Measurements from ENCODE around the gene ZW10.

ZW10 gene

GRCh38 chr11:113689768-113690618 lies 83.5 kb downstream of the ZW10 start:
- H3K79me2 ChIP-seq (ENCODE audit: low read length): no peaks in the 10 kb centered on the region
- no peaks in the 10 kb centered on the region for H3K36me3 ChIP-seq (replicated peaks; ENCODE audit: low read depth, low read length)
- H3K4me1 ChIP-seq (ENCODE audit: low read length): peaks cover 11% of the 10 kb centered on the region
- H3K9ac ChIP-seq (ENCODE audit: low read length): no peak overlapping the region
- no peak overlapping the region for H3K4me2 ChIP-seq (ENCODE audit: low read length)
- TF ChIP-seq CTCF (IDR thresholded peaks at IDR 0.05; ENCODE audit: low read depth, low read length) (no peak), EZH2phosphoT487 (IDR thresholded peaks at IDR 0.05; ENCODE audit: low read depth) (no peak)
- no peak overlapping the region for H2AFZ ChIP-seq (ENCODE audit: low read depth, low read length)
- no peak overlapping the region for H3K27ac ChIP-seq (ENCODE audit: low read length)
- H4K20me1 ChIP-seq (ENCODE audit: insufficient read depth, low read length): no peaks in the 10 kb centered on the region
- no peak overlapping the region for H3K4me3 ChIP-seq (ENCODE audit: low read length)
- H3K9me3 ChIP-seq (ENCODE audit: insufficient read depth, low read length): no peaks in the 10 kb centered on the region
- no peaks in the 10 kb centered on the region for H3K27me3 ChIP-seq (ENCODE audit: low read depth, low read length)

- TF ChIP-seq CTCF (IDR thresholded peaks at IDR 0.05; ENCODE audit: low read depth, low read length) (no peak), EZH2phosphoT487 (IDR thresholded peaks at IDR 0.05; ENCODE audit: low read depth) (no peak)
- Histone ChIP-seq H3K4me1 (ENCODE audit: low read length) (peaks cover 11% of the 10 kb centered on the region), H3K79me2 (ENCODE audit: low read length) (no peaks in the 10 kb centered on the region), H3K4me3 (ENCODE audit: low read length) (no peak overlapping the region), H3K9me3 (ENCODE audit: insufficient read depth, low read length) (no peaks in the 10 kb centered on the region), H3K36me3 (replicated peaks; ENCODE audit: low read depth, low read length) (no peaks in the 10 kb centered on the region), H4K20me1 (ENCODE audit: insufficient read depth, low read length) (no peaks in the 10 kb centered on the region), H3K9ac (ENCODE audit: low read length) (no peak overlapping the region), H3K4me2 (ENCODE audit: low read length) (peak overlapping the region; percentile 12; the same call in 1 of the 2 replicates), H2AFZ (ENCODE audit: low read depth, low read length) (no peak overlapping the region), H3K27me3 (ENCODE audit: low read depth, low read length) (peaks cover 14% of the 10 kb centered on the region), H3K27ac (ENCODE audit: low read length) (no peak overlapping the region)
Measured at GRCh38 chr11:113685654-113686359, 87.7 kb downstream of the ZW10 start.

- TF ChIP-seq EZH2phosphoT487 (IDR thresholded peaks at IDR 0.05; ENCODE audit: low read depth): no peak
- no peak for TF ChIP-seq CTCF (IDR thresholded peaks at IDR 0.05; ENCODE audit: low read depth, low read length)
- Histone ChIP-seq H4K20me1 (ENCODE audit: insufficient read depth, low read length) (no peaks in the 10 kb centered on the region), H3K9me3 (ENCODE audit: insufficient read depth, low read length) (no peaks in the 10 kb centered on the region), H3K4me1 (ENCODE audit: low read length) (peaks cover 11% of the 10 kb centered on the region), H2AFZ (ENCODE audit: low read depth, low read length) (no peak overlapping the region), H3K27me3 (ENCODE audit: low read depth, low read length) (peaks cover 14% of the 10 kb centered on the region), H3K4me2 (ENCODE audit: low read length) (no peak overlapping the region), H3K36me3 (replicated peaks; ENCODE audit: low read depth, low read length) (no peaks in the 10 kb centered on the region), H3K9ac (ENCODE audit: low read length) (no peak overlapping the region), H3K4me3 (ENCODE audit: low read length) (no peak overlapping the region), H3K79me2 (ENCODE audit: low read length) (no peaks in the 10 kb centered on the region), H3K27ac (ENCODE audit: low read length) (no peak overlapping the region)
Measured at GRCh38 chr11:113684496-113684895, 89.0 kb downstream of the ZW10 start.

- no peak for TF ChIP-seq CTCF (IDR thresholded peaks at IDR 0.05; ENCODE audit: low read depth, low read length)
- TF ChIP-seq EZH2phosphoT487 (IDR thresholded peaks at IDR 0.05; ENCODE audit: low read depth): no peak
- Histone ChIP-seq H3K27ac (ENCODE audit: low read length) (no peak overlapping the region), H3K9ac (ENCODE audit: low read length) (no peak overlapping the region), H3K36me3 (replicated peaks; ENCODE audit: low read depth, low read length) (no peaks in the 10 kb centered on the region), H3K9me3 (ENCODE audit: insufficient read depth, low read length) (no peaks in the 10 kb centered on the region), H3K79me2 (ENCODE audit: low read length) (no peaks in the 10 kb centered on the region), H2AFZ (ENCODE audit: low read depth, low read length) (no peak overlapping the region), H3K4me3 (ENCODE audit: low read length) (no peak overlapping the region), H3K4me1 (ENCODE audit: low read length) (peaks cover 11% of the 10 kb centered on the region), H4K20me1 (ENCODE audit: insufficient read depth, low read length) (no peaks in the 10 kb centered on the region), H3K27me3 (ENCODE audit: low read depth, low read length) (peaks cover 14% of the 10 kb centered on the region), H3K4me2 (ENCODE audit: low read length) (no peak overlapping the region)
Measured at GRCh38 chr11:113683481-113684046, 89.9 kb downstream of the ZW10 start.
